Transverse colon (tissue), 4 donors: ENCODE results near the gene ZBP1. TPM values are rescaled to one million over a fixed set of nuclear protein-coding genes. Genes with fewer than 3 reads are reported as not detected.

ENCODE experiments used
- DNase-seq: peaks from one replicate; pipeline ENCODE4 v3.0.0-alpha.2; 2019
- H3K27ac ChIP-seq, 4 donors: fragments of 200-600 bp; sonication (generic); 2 replicates each; pipeline ENCODE4 v1.5.1; 2016 to 2018; ENCODE audit warnings: inconsistent platforms in 4 of 4
- H3K27me3 ChIP-seq: fragments of 200-600 bp; sonication (generic); 2 replicates; pipeline ENCODE4 v1.5.1; 2017; ENCODE audit warnings: inconsistent platforms
- H3K36me3 ChIP-seq, 4 donors: fragments of 200-600 bp; sonication (generic); 2 replicates each; pipeline ENCODE4 v1.5.1; 2017 to 2019; ENCODE audit warnings: inconsistent platforms in 4 of 4
- H3K4me1 ChIP-seq, 4 donors: fragments of 200-600 bp; sonication (generic); 2 replicates each; pipeline ENCODE4 v1.5.1; 2017 to 2020; ENCODE audit warnings: inconsistent platforms in 4 of 4
- H3K4me3 ChIP-seq, 4 donors: fragments of 200-600 bp; sonication (generic); 1 replicate in 1 of 4; 2 replicates in 3 of 4; pipeline versions ENCODE4 v1.5.1 to v1.6.1; 2017 to 2019; ENCODE audit warnings: inconsistent platforms in 4 of 4
- H3K9me3 ChIP-seq, 2 donors: fragments of 200-600 bp; sonication (generic); 2 replicates each; pipeline ENCODE4 v1.5.1; 2017 to 2019; ENCODE audit warnings: inconsistent platforms in 2 of 2
- CTCF ChIP-seq, 5 experiments: fragments of 200-600 bp in 3 of 5; fragments of 450-650 bp in 2 of 5; sonication (generic) in 3 of 5; IDR thresholded peaks; 1 replicate in 2 of 5; 2 replicates in 3 of 5; pipeline ENCODE4 v1.5.1; 2016 to 2017; ENCODE audit warnings: antibody characterized with exemption in 5 of 5, inconsistent platforms in 3 of 5, mild to moderate bottlenecking in 2 of 5, moderate library complexity in 1 of 5
- EP300 ChIP-seq: sonication (generic); formaldehyde crosslinking; IDR thresholded peaks from one replicate; pipeline ENCODE4 v1.6.1; 2017; ENCODE audit warnings: antibody characterized with exemption, low read depth
- POLR2A ChIP-seq: fragments of 450-650 bp; IDR thresholded peaks from one replicate; pipeline ENCODE4 v1.6.1; 2016; ENCODE audit warnings: antibody characterized with exemption, mild to moderate bottlenecking, moderate library complexity
- POLR2AphosphoS5 ChIP-seq, 3 donors: sonication (generic); formaldehyde crosslinking; IDR thresholded peaks; one replicate each; pipeline ENCODE4 v1.6.1; 2016; ENCODE audit warnings: antibody characterized with exemption in 3 of 3
- WGBS, 2 donors: methylation state at CpG; one replicate each; pipeline ENCODE4 v1.1.5; 2018; ENCODE audit warnings: low coverage in 1 of 2; 5-methylcytosine and 5-hydroxymethylcytosine counted together
- in situ Hi-C, 4 donors: fragments of 200-750 bp; cut with MboI; loops; one replicate each; pipeline versions ENCODE4 v1.15.0 to v1.15.1; 2017; ENCODE audit warnings: low sequenced_read_pairs in 3 of 4, low pct_ligation_motif_present in 1 of 4, low pct_unique_long_range_greater_than_20kb in 1 of 4
- intact Hi-C: fragments of 100-400 bp; cut with DNase I; formaldehyde crosslinking; loops from one replicate; pipeline ENCODE4 v1.15.1; 2023; ENCODE audit warnings: low total_unique reads
- total RNA-seq, 4 donors: library from RNA; depleted of rRNA; stranded (reverse); fragments of >200 nt; gene quantifications; one replicate each; pipeline ENCODE4 v1.1.0, GENCODE V29; 2016

The ZBP1 gene
- total RNA-seq, 4 donors from 2014 or later: 1.6 to 4.4 TPM; not detected in 2

- H3K36me3 ChIP-seq: no peaks in the 10 kb centered on the region
- 45 to 69% methylated on average over 3 to 20 of the region's 20 CpGs for WGBS, 2 donors
- peak overlapping the region; percentile 37 to 68 (median 63) for H3K27ac ChIP-seq
- TF ChIP-seq POLR2AphosphoS5 (IDR thresholded peaks at IDR 0.05) (peak in 1 of 3 donors; percentile 17), CTCF (IDR thresholded peaks at IDR 0.05) (no peak)
- H3K27me3 ChIP-seq: no peaks in the 10 kb centered on the region
- in situ Hi-C loops: no loop called here
- intact Hi-C loops: no loop called here
- H3K4me3 ChIP-seq: no peak overlapping the region
- no peak for DNase-seq
- peaks cover 0 to 32% (median 21%) of the 10 kb centered on the region in 4 donors for H3K4me1 ChIP-seq
- no peaks in the 10 kb centered on the region for H3K9me3 ChIP-seq
Measured at GRCh38 chr20:57570145-57570850, 49.9 kb downstream of the ZBP1 start.

- H3K27ac ChIP-seq: peak overlapping the region; percentile 25 to 69 (median 68)
Measured at GRCh38 chr20:57568960-57569359, 51.3 kb downstream of the ZBP1 start.

GRCh38 chr20:57568088-57568896 is 51.9 kb downstream of the ZBP1 start:
- in situ Hi-C loops: no loop called here
- Histone ChIP-seq H3K36me3 (peaks cover 0 to 4% (median 2%) of the 10 kb centered on the region in 4 donors), H3K27me3 (no peaks in the 10 kb centered on the region), H3K27ac (peak overlapping the region; percentile 39 to 69 (median 63)), H3K4me3 (no peak overlapping the region), H3K9me3 (no peaks in the 10 kb centered on the region), H3K4me1 (peaks cover 0 to 50% (median 30%) of the 10 kb centered on the region in 4 donors)
- DNase-seq: no peak
- TF ChIP-seq EP300 (no peak), POLR2AphosphoS5 (IDR thresholded peaks at IDR 0.05) (peak in 1 of 3 donors; percentile 73), CTCF (IDR thresholded peaks at IDR 0.05) (no peak), POLR2A (peak; percentile 39)
- intact Hi-C loops: no loop called here
- WGBS, 2 donors: 57 to 66% methylated on average over 1 to 13 of the region's 13 CpGs

More at GRCh38 chr20:57568960-57569359, 51.3 kb downstream of the ZBP1 start:
- in situ Hi-C loops: no loop called here
- intact Hi-C loops: no loop called here
- TF ChIP-seq CTCF (IDR thresholded peaks at IDR 0.05) (no peak), POLR2AphosphoS5 (IDR thresholded peaks at IDR 0.05) (no peak), POLR2A (peak; percentile 10)
- H3K36me3 ChIP-seq: no peaks in the 10 kb centered on the region
- H3K9me3 ChIP-seq: no peaks in the 10 kb centered on the region
- no peaks in the 10 kb centered on the region for H3K27me3 ChIP-seq
- H3K4me3 ChIP-seq: no peak overlapping the region
- WGBS, 2 donors: 89% methylated on average over 12 of the region's 12 CpGs; no CpG with 5 or more reads in 1 of the 2 donors
- no peak for DNase-seq
- peaks cover 0 to 45% (median 26%) of the 10 kb centered on the region in 4 donors for H3K4me1 ChIP-seq

- Histone ChIP-seq H3K4me1 (peaks cover 0 to 57% (median 33%) of the 10 kb centered on the region in 4 donors), H3K9me3 (no peaks in the 10 kb centered on the region), H3K36me3 (peaks cover 0 to 11% (median 2%) of the 10 kb centered on the region in 4 donors), H3K27ac (peak overlapping the region; percentile 39 to 69 (median 63)), H3K4me3 (no peak overlapping the region), H3K27me3 (no peaks in the 10 kb centered on the region)
- in situ Hi-C loops (no loop called here), intact Hi-C loops (no loop called here)
- TF ChIP-seq EP300 (no peak), POLR2A (no peak), POLR2AphosphoS5 (IDR thresholded peaks at IDR 0.05) (peak in 1 of 3 donors; percentile 72), CTCF (IDR thresholded peaks at IDR 0.05) (no peak)
- WGBS, 2 donors: 80 to 92% methylated on average over 2 to 9 of the region's 9 CpGs
- peak; percentile 73 for DNase-seq
Measured at GRCh38 chr20:57567471-57568079, 52.7 kb downstream of the ZBP1 start.
